ENCODE measurements around the gene APBB1IP.

Gene APBB1IP

GRCh38 chr10:26556748-26557640 is 118.9 kb downstream of the APBB1IP start:
- Histone ChIP-seq H3K79me2 (no peaks in the 10 kb centered on the region), H3K36me3 (ENCODE audit: control insufficient read depth, insufficient read depth, low read length) (no peaks in the 10 kb centered on the region), H3K9me3 (ENCODE audit: control insufficient read depth, low read length) (no peaks in the 10 kb centered on the region), H3K4me2 (ENCODE audit: low read length) (no peak overlapping the region), H3K9ac (no peak overlapping the region), H3K4me1 (no peaks in the 10 kb centered on the region), H3K4me3 (ENCODE audit: low read depth, low read length) (no peak overlapping the region), H2AFZ (no peak overlapping the region), H3K27ac (no peak overlapping the region), H3K27me3 (ENCODE audit: control insufficient read depth, insufficient read depth, low read length) (no peaks in the 10 kb centered on the region)
- TF ChIP-seq, protein P1, sequence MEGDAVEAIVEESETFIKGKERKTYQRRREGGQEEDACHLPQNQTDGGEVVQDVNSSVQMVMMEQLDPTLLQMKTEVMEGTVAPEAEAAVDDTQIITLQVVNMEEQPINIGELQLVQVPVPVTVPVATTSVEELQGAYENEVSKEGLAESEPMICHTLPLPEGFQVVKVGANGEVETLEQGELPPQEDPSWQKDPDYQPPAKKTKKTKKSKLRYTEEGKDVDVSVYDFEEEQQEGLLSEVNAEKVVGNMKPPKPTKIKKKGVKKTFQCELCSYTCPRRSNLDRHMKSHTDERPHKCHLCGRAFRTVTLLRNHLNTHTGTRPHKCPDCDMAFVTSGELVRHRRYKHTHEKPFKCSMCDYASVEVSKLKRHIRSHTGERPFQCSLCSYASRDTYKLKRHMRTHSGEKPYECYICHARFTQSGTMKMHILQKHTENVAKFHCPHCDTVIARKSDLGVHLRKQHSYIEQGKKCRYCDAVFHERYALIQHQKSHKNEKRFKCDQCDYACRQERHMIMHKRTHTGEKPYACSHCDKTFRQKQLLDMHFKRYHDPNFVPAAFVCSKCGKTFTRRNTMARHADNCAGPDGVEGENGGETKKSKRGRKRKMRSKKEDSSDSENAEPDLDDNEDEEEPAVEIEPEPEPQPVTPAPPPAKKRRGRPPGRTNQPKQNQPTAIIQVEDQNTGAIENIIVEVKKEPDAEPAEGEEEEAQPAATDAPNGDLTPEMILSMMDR (IDR thresholded peaks at IDR 0.05), result peak; percentile 72

- Histone ChIP-seq H3K27ac (no peak overlapping the region), H3K79me2 (no peaks in the 10 kb centered on the region), H3K27me3 (ENCODE audit: control insufficient read depth, insufficient read depth, low read length) (no peaks in the 10 kb centered on the region), H3K4me3 (ENCODE audit: low read depth, low read length) (no peak overlapping the region), H3K4me2 (ENCODE audit: low read length) (no peak overlapping the region), H3K4me1 (no peaks in the 10 kb centered on the region), H3K9me3 (ENCODE audit: control insufficient read depth, low read length) (no peaks in the 10 kb centered on the region), H2AFZ (no peak overlapping the region), H3K9ac (no peak overlapping the region), H3K36me3 (ENCODE audit: control insufficient read depth, insufficient read depth, low read length) (no peaks in the 10 kb centered on the region)
- TF ChIP-seq, protein P1 (IDR thresholded peaks at IDR 0.05), result no peak
Observed at GRCh38 chr10:26557641-26558014, 119.5 kb downstream of the APBB1IP start.

DNA sequence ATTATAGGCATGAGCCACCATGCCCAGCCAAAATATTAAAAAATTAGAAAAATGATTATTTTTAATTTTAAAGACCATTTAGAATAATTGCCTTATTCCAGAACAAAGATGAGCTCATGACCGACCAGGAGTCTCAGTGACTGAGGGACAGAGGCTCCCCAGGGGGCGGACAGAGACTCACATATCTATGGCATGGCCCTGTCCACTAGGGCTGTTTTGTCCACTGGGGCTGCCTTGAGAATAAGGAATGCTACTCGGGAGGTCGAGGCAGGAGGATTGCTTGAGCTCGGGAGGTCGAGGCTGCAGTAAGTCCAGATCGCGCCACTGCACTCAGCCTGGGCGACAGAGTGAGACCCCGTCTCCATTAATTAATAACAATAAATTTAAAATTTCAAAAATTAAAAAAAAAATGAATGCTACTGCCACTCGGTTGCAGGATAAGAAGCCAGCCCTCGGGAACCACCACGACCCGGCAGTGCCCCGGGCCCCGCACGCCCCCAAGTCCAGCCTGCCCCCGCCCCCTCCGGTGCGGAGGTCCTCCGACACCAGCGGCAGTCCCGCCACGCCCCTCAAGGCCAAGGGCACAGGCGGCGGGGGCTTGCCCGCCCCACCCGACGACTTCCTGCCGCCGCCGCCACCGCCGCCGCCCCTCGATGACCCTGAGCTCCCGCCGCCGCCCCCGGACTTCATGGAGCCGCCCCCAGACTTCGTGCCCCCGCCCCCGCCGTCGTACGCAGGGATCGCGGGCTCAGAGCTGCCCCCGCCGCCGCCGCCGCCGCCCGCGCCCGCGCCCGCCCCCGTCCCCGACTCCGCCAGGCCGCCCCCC is 128.6 kb downstream of the APBB1IP start:
- Histone ChIP-seq H2AFZ (peak overlapping the region; percentile 66), H3K4me1 (no peaks in the 10 kb centered on the region), H3K9ac (no peak overlapping the region), H3K27me3 (ENCODE audit: control insufficient read depth, insufficient read depth, low read length) (no peaks in the 10 kb centered on the region), H3K79me2 (no peaks in the 10 kb centered on the region), H3K4me2 (ENCODE audit: low read length) (peak overlapping the region; percentile 51), H3K36me3 (ENCODE audit: control insufficient read depth, insufficient read depth, low read length) (no peaks in the 10 kb centered on the region), H3K27ac (no peak overlapping the region), H3K9me3 (ENCODE audit: control insufficient read depth, low read length) (no peaks in the 10 kb centered on the region), H3K4me3 (ENCODE audit: low read depth, low read length) (no peak overlapping the region)
- TF ChIP-seq, protein P1 (IDR thresholded peaks at IDR 0.05), result no peak

DNA sequence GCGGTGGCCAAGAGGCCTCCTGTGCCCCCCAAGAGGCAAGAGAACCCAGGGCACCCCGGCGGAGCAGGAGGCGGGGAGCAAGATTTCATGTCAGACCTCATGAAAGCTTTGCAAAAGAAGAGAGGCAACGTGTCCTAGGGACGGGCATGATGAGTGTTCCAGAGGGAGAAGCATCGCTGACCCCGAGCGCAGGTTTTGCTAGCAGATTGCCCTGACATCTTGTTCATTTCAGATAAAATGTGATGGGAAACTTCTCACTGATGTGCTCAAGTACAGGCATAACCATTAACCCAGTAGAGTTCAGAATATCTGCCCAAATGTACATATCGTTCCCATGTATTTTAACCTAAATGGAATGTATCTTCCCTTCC is 129.2 kb downstream of the APBB1IP start:
- H2AFZ ChIP-seq, result peak overlapping the region; percentile 58
- H3K4me2 ChIP-seq (ENCODE audit: low read length), result peak overlapping the region; percentile 51
- no peak overlapping the region for H3K27ac ChIP-seq
- no peaks in the 10 kb centered on the region for H3K36me3 ChIP-seq (ENCODE audit: control insufficient read depth, insufficient read depth, low read length)
- H3K79me2 ChIP-seq, result no peaks in the 10 kb centered on the region
- no peak overlapping the region for H3K9ac ChIP-seq
- H3K4me3 ChIP-seq (ENCODE audit: low read depth, low read length), result no peak overlapping the region
- H3K9me3 ChIP-seq (ENCODE audit: control insufficient read depth, low read length), result no peaks in the 10 kb centered on the region
- no peaks in the 10 kb centered on the region for H3K4me1 ChIP-seq
- no peaks in the 10 kb centered on the region for H3K27me3 ChIP-seq (ENCODE audit: control insufficient read depth, insufficient read depth, low read length)
- TF ChIP-seq, protein P1 (IDR thresholded peaks at IDR 0.05), result no peak
